GM12878 (cell line): ENCODE results near the gene REEP2. TPM values are rescaled to one million over a fixed set of nuclear protein-coding genes. Genes with fewer than 3 reads are reported as not detected.

Source experiments
- ATAC-seq: fragments of 200-7000 bp; cut with Tn5 transposase; 3 replicates; pipeline ENCODE4 v1.9.1; 2020; ENCODE audit warnings: mild to moderate bottlenecking, moderate library complexity
- BruUV-seq: library from RNA; stranded (reverse); fragments of 400-500 nt; replicated peaks from 2 replicates; lab custom pipeline; 2021; lab: Mats Ljungman, UMichigan
- CTCF ChIA-PET: fragments of 300-600 bp; sonication (Branson Sonifier 250); formaldehyde crosslinking; extraction: SDS; loops from one replicate; lab custom pipeline; 2021; ENCODE audit warnings: inconsistent platforms; lab: Yijun Ruan, JAX
- POLR2A ChIA-PET: fragments of 350-600 bp; formaldehyde crosslinking; extraction: SDS; loops from one replicate; lab custom pipeline; 2021; ENCODE audit warnings: inconsistent platforms; lab: Charles Lee
- RAD21 ChIA-PET: fragments of 300-600 bp; sonication (Branson Sonifier 250); formaldehyde crosslinking; loops from one replicate; lab custom pipeline; 2023; ENCODE audit warnings: antibody characterized with exemption; ENCODE audit not compliant: unreplicated experiment; lab: Charles Lee
- SMC1A ChIA-PET: fragments of 300-600 bp; sonication (Branson Sonifier 250); formaldehyde crosslinking; loops from one replicate; lab custom pipeline; 2023; ENCODE audit not compliant: unreplicated experiment, uncharacterized antibody; lab: Charles Lee
- DNase-seq: peaks from one replicate; pipeline ENCODE4 v3.0.0-alpha.2; 2011; ENCODE audit warnings: low read depth, low spot score
- FAIRE-seq: peaks from 3 replicates; lab custom pipeline; 2011; peaks lifted over from hg19 to GRCh38; lab: Jason Lieb, UNC
- H2AFZ ChIP-seq: 2 replicates; pipeline ENCODE4 v1.6.0; 2011; ENCODE audit warnings: low read depth, low read length, control low read depth; ENCODE audit not compliant: control insufficient read depth
- H3K27ac ChIP-seq: 2 replicates; pipeline ENCODE4 v1.5.1; 2011; ENCODE audit warnings: control low read depth; ENCODE audit not compliant: control insufficient read depth, insufficient read depth
- H3K27me3 ChIP-seq, 2 experiments: replicated peaks in 1 of 2; 2 replicates each; pipeline versions ENCODE4 v1.6.0 to v1.6.1; 2011; ENCODE audit warnings: low read length in 1 of 2; ENCODE audit not compliant: control insufficient read depth in 2 of 2, insufficient read depth in 2 of 2
- H3K36me3 ChIP-seq, 2 experiments: 2 replicates each; pipeline ENCODE4 v1.5.1; 2011; ENCODE audit warnings: low read length in 1 of 2; ENCODE audit not compliant: control insufficient read depth in 2 of 2, insufficient read depth in 2 of 2
- H3K4me1 ChIP-seq: 2 replicates; pipeline ENCODE4 v1.6.1; 2011; ENCODE audit warnings: mild to moderate bottlenecking, low read length, moderate library complexity, mixed read lengths; ENCODE audit not compliant: control insufficient read depth, insufficient read depth
- H3K4me2 ChIP-seq: 2 replicates; pipeline ENCODE4 v1.6.0; 2011; ENCODE audit warnings: control low read depth; ENCODE audit not compliant: control insufficient read depth, insufficient read depth
- H3K4me3 ChIP-seq: fragments of 200-600 bp; sonication (generic); 2 replicates; pipeline ENCODE4 v1.5.1; 2016
- H3K79me2 ChIP-seq: 2 replicates; pipeline ENCODE4 v1.6.0; 2011; ENCODE audit warnings: low read length; ENCODE audit not compliant: control insufficient read depth, insufficient read depth
- H3K9ac ChIP-seq: 2 replicates; pipeline ENCODE4 v1.8.0; 2011; ENCODE audit warnings: low read length, control low read depth, mixed read lengths; ENCODE audit not compliant: control insufficient read depth, insufficient read depth
- H3K9me3 ChIP-seq: replicated peaks from 3 replicates; pipeline ENCODE4 v1.5.1; 2011; ENCODE audit warnings: mild to moderate bottlenecking, low read length; ENCODE audit not compliant: control insufficient read depth, insufficient read depth
- H4K20me1 ChIP-seq: 2 replicates; pipeline ENCODE4 v1.6.0; 2011; ENCODE audit not compliant: control insufficient read depth, insufficient read depth
- ATF7 ChIP-seq: fragments of 450-650 bp; IDR thresholded peaks from 2 replicates; pipeline ENCODE4 v1.6.1; 2016; ENCODE audit warnings: low read depth, mild to moderate bottlenecking
- E4F1 ChIP-seq: fragments of 450-650 bp; IDR thresholded peaks from 2 replicates; pipeline ENCODE4 v1.6.1; 2018; ENCODE audit warnings: borderline replicate concordance, mild to moderate bottlenecking; ENCODE audit not compliant: partially characterized antibody
- EP300 ChIP-seq, 2 experiments: fragments of 150-350 bp in 1 of 2; IDR thresholded peaks; 2 replicates each; pipeline ENCODE4 v1.6.1; 2011 to 2012; ENCODE audit warnings: low read depth in 2 of 2, low read length in 2 of 2, borderline replicate concordance in 1 of 2, improper control_type of control experiment in 1 of 2, inconsistent platforms in 1 of 2; ENCODE audit not compliant: control insufficient read depth in 1 of 2
- ESRRA ChIP-seq: IDR thresholded peaks from 2 replicates; pipeline ENCODE4 v1.6.1; 2012; ENCODE audit warnings: mild to moderate bottlenecking, low read length, improper control_type of control experiment
- FOXM1 ChIP-seq: IDR thresholded peaks from 2 replicates; pipeline ENCODE4 v1.6.1; 2012; ENCODE audit warnings: low read depth, mild to moderate bottlenecking, inconsistent platforms, low read length, moderate library complexity
- HDAC6 ChIP-seq: fragments of 200-600 bp; sonication (generic); IDR thresholded peaks from one replicate; pipeline ENCODE4 v1.8.0; 2017; ENCODE audit warnings: antibody characterized with exemption; ENCODE audit not compliant: unreplicated experiment
- HSF1 ChIP-seq: fragments of 150-350 bp; IDR thresholded peaks from 2 replicates; pipeline ENCODE4 v1.6.1; 2014; ENCODE audit warnings: mild to moderate bottlenecking, low read depth, low read length
- MTA3 ChIP-seq: IDR thresholded peaks from 2 replicates; pipeline ENCODE4 v1.6.1; 2012; ENCODE audit warnings: low read length, inconsistent platforms, borderline replicate concordance
- NFYA ChIP-seq: IDR thresholded peaks from 2 replicates; pipeline ENCODE4 v1.6.1; 2011; ENCODE audit warnings: low read depth, mild to moderate bottlenecking, low read length, improper control_type of control experiment, borderline replicate concordance
- RB1 ChIP-seq: fragments of 450-650 bp; formaldehyde crosslinking; IDR thresholded peaks from 2 replicates; pipeline ENCODE4 v1.6.1; 2017; ENCODE audit warnings: mild to moderate bottlenecking, borderline replicate concordance
- SUPT20H ChIP-seq: IDR thresholded peaks from 2 replicates; pipeline ENCODE4 v1.6.1; 2011; ENCODE audit warnings: low read depth, mild to moderate bottlenecking, low read length, moderate library complexity, borderline replicate concordance; ENCODE audit not compliant: control insufficient read depth
- ZNF24 ChIP-seq: fragments of 450-650 bp; IDR thresholded peaks from 2 replicates; pipeline ENCODE4 v1.6.1; 2017; ENCODE audit warnings: antibody characterized with exemption, mild to moderate bottlenecking
- ZNF592 ChIP-seq: fragments of 450-650 bp; IDR thresholded peaks from 2 replicates; pipeline ENCODE4 v1.6.1; 2017; ENCODE audit warnings: mild to moderate bottlenecking, moderate library complexity
- WGBS: methylation state at CpG from one replicate; pipeline ENCODE4 v1.1.6; 2016; ENCODE audit warnings: low lambda C conversion rate; ENCODE audit not compliant: insufficient replicate concordance, insufficient coverage; ENCODE audit errors: missing lambda C conversion rate; 5-methylcytosine and 5-hydroxymethylcytosine counted together
- in situ Hi-C: fragments of 300-500 bp; cut with MboI; formaldehyde crosslinking; loops from 9 replicates; pipeline ENCODE4 v1.14.3; 2018; ENCODE audit warnings: mixed read lengths
- intact Hi-C: fragments of 100-400 bp; cut with micrococcal nuclease; formaldehyde crosslinking; loops from one replicate; pipeline ENCODE4 v1.14.2; 2022; ENCODE audit not compliant: unreplicated experiment
- polyA plus RNA-seq, 11 experiments: library from polyadenylated mRNA; depleted of rRNA in 4 of 11; unstranded in 6 of 11; stranded (reverse) in 5 of 11; fragments of >200 nt; fragmentation: Nextera tagmentation in 4 of 11; fragmentation: Illumina TruSeq in 1 of 11; extraction: Ambion mirVana in 4 of 11; extraction: Trizol in 1 of 11; gene quantifications; 1 replicate in 1 of 11; 2 replicates in 10 of 11; pipeline versions ENCODE4 v1.2.1 to v1.2.3, GENCODE V29; 2011 to 2016; ENCODE audit warnings: inconsistent platforms in 2 of 11, missing spikeins in 2 of 11, low read depth in 1 of 11
- total RNA-seq, 4 experiments: library from RNA; depleted of rRNA in 3 of 4; stranded (reverse); fragments of >200 nt in 3 of 4; fragmentation: Illumina TruSeq in 1 of 4; extraction: Trizol in 1 of 4; gene quantifications; 2 replicates each; pipeline versions ENCODE4 v1.2.1 to v1.2.3, GENCODE V29; 2013 to 2021

REEP2 gene
- total and polyA plus RNA-seq, 10 of the 15 experiments (the other 5 are each of a cell fraction or from before 2014, with no cell fraction given), result 0.10 to 3.1 (median 2.0) TPM

DNA sequence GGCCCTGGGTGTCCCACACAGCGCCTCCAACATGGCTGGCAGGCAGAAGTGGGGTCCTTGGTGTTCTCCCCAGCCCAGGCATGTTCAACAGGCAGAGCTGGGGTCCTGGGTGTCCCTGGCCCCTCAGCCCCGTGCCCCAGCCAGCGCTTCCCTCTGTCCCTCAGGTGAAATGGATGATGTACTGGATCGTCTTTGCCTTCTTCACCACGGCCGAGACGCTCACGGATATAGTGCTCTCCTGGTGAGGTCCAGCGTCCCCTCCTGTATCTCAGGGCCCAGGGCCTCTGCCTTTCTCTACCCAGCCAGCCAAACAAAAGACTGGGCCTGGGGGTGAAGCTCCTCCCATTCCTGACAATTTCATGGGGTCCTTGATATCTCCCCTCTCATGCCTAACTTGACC, 2.4 kb downstream of the REEP2 start (continued):
- TF ChIP-seq ZNF592, result no peak

DNA sequence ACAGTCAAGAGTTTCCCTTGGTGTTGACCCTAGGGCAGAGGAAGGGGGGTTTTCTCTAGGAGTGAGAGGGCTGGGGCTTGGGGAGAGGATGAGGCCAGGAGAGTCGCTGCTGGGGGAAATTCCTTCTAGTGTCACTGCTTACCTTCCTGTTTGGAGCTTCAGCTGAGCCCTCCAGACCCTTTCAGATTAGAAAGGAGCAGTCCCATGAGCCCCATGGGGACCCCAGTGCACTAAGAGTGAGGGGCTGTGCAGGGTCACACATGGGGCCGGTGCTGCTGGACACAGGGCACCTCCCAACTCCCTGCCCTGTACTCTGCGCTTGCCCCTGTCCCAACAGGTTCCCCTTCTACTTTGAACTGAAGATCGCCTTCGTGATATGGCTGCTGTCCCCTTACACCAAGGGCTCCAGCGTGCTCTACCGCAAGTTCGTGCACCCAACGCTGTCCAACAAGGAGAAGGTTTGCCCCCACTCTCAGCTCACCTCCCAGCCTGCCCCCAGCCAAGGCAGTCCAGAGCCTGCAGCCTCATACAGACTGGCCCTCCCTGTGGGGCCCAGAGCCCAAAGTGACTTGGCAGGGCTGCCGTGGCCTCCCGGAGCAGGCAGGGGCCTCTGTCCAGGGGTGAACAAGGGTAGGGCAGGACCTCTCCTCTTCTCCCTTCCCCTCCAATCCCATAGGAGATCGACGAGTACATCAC, 5.4 kb downstream of the REEP2 start:
- WGBS, result 74% methylated on average over 11 of the region's 13 CpGs
- DNase-seq (no peak), FAIRE-seq (no peak), ATAC-seq (no peak)
- H2AFZ ChIP-seq, result no peak overlapping the region
- in situ Hi-C loops (no loop called here), intact Hi-C loops (no loop called here)
- no peak overlapping the region for H3K9ac ChIP-seq
- no peaks in the 10 kb centered on the region for H3K9me3 ChIP-seq
- H3K79me2 ChIP-seq, result no peaks in the 10 kb centered on the region
- H3K4me2 ChIP-seq, result no peak overlapping the region
- ChIA-PET RAD21 (interaction anchor here (0.7 kb wide), 1 partner anchor 60 kb away, joined by 4 read pairs; no protein-coding TSS in a partner anchor), POLR2A (no interaction called here), SMC1A (no interaction called here), CTCF (no interaction called here)
- no peaks in the 10 kb centered on the region for H3K27me3 ChIP-seq
- H3K27ac ChIP-seq, result no peak overlapping the region
- BruUV-seq, result no TSS peak
- no peak overlapping the region for H3K4me3 ChIP-seq
- no peak for TF ChIP-seq ATF7
- no peak for TF ChIP-seq HDAC6
- no peak for TF ChIP-seq SUPT20H
- no peak for TF ChIP-seq MTA3
- TF ChIP-seq ESRRA, result no peak
- TF ChIP-seq NFYA, result no peak
- TF ChIP-seq E4F1, result no peak
- no peak for TF ChIP-seq FOXM1
- TF ChIP-seq HSF1, result no peak
- no peak for TF ChIP-seq EP300 (IDR thresholded peaks at IDR 0.05; ENCODE audit: borderline replicate concordance in 1 of 2, control insufficient read depth in 1 of 2, low read depth in 2 of 2, low read length in 2 of 2)
- TF ChIP-seq ZNF24, result no peak
- TF ChIP-seq RB1, result no peak
- H4K20me1 ChIP-seq, result no peaks in the 10 kb centered on the region; the same call in 1 of the 2 replicates
- H3K36me3 ChIP-seq, result no peaks in the 10 kb centered on the region
- H3K4me1 ChIP-seq, result peaks cover 4% of the 10 kb centered on the region
